Raji (cell line): ENCODE measurements around the gene ADIRF.

Experiments
- POLR2A ChIP-seq: IDR thresholded peaks from 2 replicates; pipeline ENCODE4 v1.6.1; 2011; ENCODE audit warnings: low read depth, low read length, control low read depth; ENCODE audit not compliant: insufficient read depth

Gene ADIRF

DNA sequence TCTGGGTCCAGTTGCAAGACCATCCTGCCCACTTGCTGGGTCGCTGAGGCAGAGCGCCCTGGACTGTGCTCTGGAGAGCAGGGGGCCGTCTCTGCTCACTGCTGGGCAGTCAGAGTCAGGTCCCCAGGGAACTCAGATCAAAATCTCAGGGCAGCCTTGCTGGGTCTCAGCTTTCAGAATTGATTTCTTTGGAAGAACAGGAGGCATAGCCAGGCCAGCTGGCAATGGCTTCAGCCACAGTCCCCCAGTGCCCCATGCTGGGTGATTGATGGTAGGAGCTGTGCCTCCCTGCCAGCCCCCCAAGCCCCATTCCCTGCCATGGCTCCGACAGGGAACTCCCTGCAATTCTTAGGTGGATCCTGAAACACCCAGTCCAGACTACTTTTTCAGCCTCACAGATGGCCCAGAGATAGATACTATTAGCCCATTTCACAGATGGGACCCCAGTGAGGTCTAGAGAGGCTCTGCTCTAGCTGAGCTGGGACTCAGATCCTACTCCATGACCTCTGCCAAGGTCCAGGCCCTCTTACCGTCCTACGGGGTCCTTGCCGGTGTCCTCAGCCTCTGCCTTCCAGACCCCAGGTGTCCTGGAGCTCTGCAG lies 11.3 kb upstream of the ADIRF start:
- TF ChIP-seq POLR2A, result no peak

- no peak for TF ChIP-seq POLR2A
These were observed 10.7 kb upstream of the ADIRF start, which contains the start of gene MMRN2 for GRCh38 chr10:86957471-86958115. Gene MMRN2, minus strand, starts transcription at chr10:86957615. Its CDS starts 74 bp downstream, at chr10:86957541.

- TF ChIP-seq POLR2A, result no peak
These were observed 10.0 kb upstream of the ADIRF start, which contains the start of gene SNCG for GRCh38 chr10:86958116-86958900. Gene SNCG, plus strand, starts transcription at chr10:86958599. Its CDS starts 99 bp downstream, at chr10:86958698.

DNA sequence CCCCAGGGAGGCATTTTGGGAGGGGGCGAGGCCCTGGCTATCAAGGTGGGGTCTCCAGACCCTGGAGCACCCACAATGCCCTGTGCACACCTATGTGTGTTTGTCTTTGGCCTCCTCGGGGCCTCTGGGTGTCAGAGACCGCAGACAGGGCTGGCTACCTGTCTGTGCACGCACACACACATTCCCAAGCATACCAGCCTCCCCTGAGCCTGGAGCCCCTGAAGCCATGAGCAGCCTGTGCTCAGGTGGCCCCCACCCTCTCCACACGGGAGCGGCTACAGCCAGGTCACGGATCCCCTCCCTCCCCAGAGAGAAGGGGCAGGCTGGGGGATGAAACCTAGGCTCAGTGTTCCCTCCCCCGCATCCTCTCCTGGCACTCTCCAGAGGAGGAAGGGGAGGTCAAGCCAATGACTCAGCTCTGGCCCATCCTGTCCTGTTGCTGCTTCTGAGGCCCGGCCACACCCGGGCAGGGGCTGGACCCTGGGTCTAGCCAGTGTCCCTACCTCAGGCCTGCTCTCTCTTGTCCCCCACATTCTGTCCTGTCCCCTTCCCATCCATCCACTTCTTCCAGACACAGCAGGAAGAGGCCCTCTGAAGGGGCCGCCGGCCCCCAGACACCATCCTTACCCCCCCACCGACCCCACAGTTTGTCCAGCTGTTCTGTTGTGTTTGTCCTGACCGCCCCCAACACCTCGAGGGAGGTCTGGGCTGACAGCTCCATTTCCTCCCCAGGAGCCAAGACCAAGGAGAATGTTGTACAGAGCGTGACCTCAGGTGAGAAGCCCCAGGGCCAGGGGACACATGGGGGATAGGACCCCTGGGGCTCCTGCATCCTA lies 9.2 kb upstream of the ADIRF start:
- TF ChIP-seq POLR2A, result no peak

GRCh38 chr10:86959737-86960002 lies 8.6 kb upstream of the ADIRF start:
- no peak for TF ChIP-seq POLR2A

DNA sequence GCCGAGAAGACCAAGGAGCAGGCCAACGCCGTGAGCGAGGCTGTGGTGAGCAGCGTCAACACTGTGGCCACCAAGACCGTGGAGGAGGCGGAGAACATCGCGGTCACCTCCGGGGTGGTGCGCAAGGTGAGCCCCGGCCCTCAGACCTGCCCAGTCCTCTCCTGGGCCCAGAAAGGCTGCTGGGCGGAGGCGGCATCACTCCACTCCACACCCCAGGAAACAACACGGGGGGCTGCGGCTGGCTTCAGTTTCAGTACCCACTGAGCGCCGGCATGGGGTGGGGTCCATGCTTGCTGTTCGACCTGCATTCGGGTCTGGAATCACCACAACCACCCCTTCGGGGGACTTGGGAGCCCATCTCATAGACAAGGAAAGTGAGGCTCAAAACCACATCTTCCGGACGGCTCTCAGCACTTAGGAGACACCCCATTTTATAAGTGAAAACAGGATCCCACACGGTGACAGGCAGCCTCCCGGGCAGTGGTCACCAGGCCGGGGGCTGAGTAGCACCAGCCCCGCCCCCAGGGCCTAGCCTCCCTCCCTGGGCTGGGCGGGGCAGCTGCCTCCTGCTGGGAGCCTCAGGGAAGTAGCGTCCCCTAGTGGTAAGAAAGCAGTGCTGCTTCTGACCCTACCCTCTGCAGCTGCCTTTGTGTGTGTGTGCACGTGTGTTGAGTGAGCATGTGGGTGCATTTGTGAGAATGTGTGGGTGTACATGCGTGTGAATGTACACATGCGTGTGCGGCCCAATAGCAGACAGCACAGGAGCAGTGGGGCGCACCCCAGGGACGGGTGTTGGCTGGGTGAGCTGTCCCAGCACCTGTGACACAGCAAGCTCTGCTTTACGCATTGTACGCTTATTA lies 8.0 kb upstream of the ADIRF start:
- TF ChIP-seq POLR2A, result no peak

DNA sequence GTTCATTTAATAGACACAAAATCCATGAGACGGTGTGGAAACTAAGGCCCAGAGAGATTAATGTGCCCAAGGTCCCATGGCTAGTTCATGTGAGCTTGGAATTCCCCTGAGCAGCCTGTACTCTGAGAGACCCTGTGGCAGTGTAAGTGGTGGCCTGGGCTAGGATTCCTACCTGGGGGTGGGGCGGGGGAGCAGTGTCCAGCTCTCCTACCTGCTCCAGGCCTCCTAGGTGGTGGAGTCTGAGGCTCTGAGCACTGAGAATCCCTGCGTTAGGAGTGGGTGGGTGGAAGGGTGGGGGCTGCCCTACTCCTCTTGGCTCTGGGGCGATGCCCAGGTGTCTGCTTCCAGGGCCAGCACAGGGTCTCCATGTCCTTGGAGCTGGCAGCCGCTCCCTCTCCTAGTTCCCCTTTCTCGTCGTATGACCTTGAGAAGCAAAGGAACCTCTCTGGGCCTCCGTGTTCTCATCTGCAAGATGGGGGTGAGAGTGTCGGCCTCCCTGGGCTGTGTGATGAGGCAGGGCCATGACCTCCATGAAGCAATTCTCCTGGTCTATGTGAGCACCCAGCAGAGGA lies 7.3 kb upstream of the ADIRF start:
- TF ChIP-seq POLR2A, result no peak

DNA sequence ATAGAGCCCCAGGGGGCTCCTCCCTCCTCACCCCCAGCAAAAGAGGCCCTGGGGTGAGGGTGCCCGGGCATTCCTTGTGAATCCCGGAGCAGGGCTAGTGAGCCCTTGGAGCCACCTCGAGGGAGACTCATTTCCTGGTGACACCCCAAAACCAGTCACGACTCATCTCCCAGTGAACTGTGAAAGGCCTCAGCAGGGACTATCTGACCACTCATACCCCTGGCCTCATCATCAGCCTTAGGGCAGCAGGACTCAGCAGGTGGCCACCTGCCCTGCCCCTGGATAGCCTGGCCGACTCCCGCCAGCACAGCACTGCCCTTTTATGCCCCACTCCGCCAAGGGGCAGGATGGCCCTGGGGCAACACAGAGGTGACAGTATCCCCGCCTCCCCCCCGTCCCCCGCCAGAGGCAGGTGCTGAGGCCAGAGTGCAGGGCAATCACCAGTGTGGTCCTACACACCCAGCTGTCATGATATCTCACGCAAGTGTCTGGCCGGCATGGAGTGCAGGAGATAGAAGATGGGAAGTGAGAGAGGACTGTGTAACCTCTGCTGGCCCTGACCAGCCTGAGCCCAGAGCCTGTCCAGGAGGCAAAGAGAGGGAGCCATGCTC lies 6.7 kb upstream of the ADIRF start:
- no peak for TF ChIP-seq POLR2A

DNA sequence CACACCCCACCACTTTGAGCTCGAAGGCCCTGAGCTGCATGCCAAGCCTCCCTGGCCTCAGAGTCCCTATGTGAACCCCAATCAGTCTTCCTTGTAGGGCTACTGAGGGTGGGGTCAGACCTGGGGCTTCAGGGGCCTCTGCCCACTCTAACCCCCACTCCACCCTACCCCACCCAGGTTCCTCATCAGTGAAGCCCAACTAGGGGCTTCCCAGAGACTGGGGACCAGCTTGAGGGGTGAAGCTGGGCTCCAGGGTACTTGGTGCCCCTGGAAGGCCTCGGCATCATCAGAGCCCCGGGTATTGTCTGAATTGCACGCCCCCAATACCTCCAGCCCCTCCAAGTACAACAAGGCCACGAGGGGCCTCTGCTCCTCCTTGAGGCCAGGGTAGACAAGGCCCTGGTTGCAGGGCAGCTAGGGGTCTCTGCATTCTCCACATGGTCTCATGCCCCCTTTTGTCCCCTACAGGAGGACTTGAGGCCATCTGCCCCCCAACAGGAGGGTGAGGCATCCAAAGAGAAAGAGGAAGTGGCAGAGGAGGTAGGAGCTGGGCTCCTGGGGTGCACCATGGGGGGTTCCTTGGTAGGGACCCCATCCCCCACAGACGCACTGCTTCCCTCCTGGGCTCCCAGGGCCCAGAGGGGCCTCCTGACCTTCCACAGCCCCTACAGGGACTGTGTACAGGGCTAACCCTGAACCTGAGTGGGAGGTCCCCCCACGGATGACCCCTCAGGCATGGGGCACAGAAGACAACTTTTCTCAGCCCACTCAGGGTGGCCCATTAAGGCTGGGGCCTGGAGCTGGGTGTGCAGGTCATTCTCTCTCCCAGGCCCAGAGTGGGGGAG lies 5.9 kb upstream of the ADIRF start:
- TF ChIP-seq POLR2A, result no peak

GRCh38 chr10:86962981-86963310 lies 5.3 kb upstream of the ADIRF start:
- no peak for TF ChIP-seq POLR2A

DNA sequence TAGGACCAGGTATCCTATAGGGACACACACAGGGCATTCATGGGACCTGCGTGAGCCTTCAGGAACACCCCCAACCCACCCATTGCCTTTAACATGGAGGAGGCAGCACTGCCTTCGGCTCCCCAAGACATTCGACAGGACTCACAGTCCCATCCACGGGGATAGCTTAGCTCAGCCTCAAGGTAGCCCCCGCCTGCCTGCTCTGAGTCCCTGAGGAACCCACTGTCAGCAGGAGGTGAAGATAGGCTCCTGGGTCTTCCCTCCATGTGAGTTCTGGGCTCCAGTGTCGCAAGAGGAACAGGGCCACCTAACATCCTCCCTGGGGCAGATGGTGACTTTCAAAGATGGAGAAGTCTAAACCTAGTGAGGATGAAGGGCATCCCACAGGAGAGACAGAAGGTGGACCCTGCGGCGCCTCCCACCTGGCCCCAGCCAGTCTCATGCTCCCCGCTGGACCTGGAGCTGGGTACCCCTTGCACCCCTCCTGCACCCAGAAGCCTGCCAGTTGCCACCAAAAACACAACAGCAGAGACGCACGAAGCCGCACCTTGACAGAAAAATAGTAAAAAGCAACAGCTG lies 4.9 kb upstream of the ADIRF start:
- TF ChIP-seq POLR2A, result no peak

DNA sequence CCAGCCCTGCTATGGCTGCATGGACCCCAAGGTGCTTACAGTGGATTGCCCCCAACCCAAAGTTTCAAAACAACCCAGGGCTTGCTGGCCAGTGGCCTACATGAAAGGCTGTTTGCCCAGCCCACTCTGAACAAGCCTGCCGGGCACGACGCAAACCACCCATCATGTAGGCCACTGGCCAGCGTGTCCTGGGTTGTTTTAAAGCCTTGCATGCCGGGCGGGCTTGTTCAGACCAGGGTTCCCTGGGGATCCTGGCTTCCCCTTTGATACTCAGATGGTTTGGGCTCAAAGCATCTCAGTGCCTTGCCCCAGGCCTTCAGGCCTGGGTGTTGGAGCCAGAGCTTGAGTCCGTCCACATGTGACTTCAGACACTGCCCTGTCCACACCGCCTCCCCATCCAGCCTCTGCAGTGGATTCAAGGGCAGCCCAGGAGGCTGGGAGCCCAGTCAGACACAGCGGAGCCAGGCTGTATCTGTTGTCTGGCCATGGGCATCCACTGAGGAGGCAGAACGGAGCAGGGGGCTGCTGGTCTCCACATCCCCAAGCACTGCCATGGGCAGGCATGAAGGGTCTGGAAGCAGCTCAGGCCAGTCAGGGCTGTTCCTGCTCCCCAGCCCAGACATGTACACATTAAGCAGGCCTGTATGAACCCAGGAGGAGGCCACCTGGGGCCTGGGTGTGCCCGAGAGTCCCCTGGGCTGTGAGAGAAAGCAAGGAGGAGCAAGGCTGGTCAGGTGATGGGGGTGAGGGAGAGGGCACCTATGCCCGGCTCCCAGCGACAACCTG lies 4.0 kb upstream of the ADIRF start:
- TF ChIP-seq POLR2A, result no peak
